GM12865 (cell line): Measurements from ENCODE around the gene CFAP77.
"Not testable (repeated sequence)": the region's sequence is repeated elsewhere in the genome, so short reads cannot be mapped to it uniquely, and the experiment has no call there.

Experiments used
- DNase-seq: peaks from one replicate; pipeline ENCODE4 v3.0.0; 2010; ENCODE audit warnings: low read depth
- H3K4me3 ChIP-seq: 2 replicates; pipeline ENCODE4 v1.5.1; 2011; ENCODE audit warnings: mild to moderate bottlenecking, low read depth, low read length, control low read depth
- CTCF ChIP-seq: IDR thresholded peaks from 2 replicates; pipeline ENCODE4 v1.5.1; 2011; ENCODE audit warnings: low read length, control low read depth, low read depth, inconsistent platforms; ENCODE audit not compliant: insufficient read depth; ENCODE audit errors: missing control alignments

Gene CFAP77

DNA sequence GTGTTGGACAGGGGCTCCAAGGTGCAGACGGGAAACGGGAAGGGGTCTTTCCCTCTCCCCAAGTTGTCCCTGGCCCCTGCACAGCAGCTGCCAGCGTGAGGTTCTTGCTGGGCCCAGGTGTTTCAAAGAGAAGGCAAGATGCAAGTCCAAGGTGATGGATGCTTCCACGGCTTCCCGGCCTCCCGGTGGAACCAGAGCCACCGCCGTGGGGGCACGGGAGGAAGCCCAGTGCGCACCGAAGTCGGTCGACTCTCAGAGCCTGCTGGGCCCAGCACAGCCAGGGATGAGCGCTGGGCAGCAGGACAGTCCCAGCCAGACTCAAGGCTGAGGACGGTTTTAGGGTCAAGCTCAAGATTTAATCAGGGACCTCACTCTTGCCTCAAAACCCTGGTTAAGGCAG, 147.1 kb downstream of the CFAP77 start:
- no peak for DNase-seq
- no peak for TF ChIP-seq CTCF
- H3K4me3 ChIP-seq: no peak overlapping the region

GRCh38 chr9:132559711-132560110, 149.7 kb downstream of the CFAP77 start:
- DNase-seq: no peak
- no peak overlapping the region for H3K4me3 ChIP-seq
- TF ChIP-seq CTCF: no peak

- DNase-seq: no peak
- no peak for TF ChIP-seq CTCF
- no peak overlapping the region for H3K4me3 ChIP-seq
Measured at GRCh38 chr9:132560616-132561202, 150.7 kb downstream of the CFAP77 start.

DNA sequence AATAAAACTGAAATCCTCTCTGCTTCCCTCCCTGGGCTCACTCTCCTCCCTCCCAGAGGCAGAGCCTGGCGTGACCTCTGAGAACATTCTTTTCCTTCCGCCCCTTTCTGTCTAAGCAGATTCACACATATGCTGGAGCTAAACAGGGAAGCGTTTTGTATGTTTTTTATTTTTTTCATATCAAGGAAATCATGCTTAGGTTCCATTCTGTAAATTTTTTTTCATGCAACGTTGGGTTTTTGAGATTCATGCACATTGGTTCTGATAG, 152.2 kb downstream of the CFAP77 start:
- no peak for TF ChIP-seq CTCF
- no peak for DNase-seq

DNA sequence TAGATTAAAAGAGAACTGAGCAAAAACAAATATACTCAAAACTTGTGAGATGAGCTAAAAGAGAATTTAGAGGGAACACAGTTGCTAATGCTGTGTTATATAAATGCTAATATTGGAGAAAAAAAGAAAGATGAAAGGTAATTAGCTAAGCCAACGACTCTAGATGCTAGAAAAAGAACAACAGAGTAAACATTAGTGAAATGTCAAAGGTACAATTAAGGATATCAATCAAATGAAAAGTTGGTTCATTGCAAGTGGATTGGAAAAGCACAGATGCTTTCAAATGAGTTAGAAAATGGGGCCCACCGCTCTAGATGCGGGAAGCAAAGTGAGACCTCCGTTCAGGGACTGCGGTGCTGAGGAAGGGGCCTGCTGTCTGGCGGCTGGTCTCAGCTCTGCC, 154.5 kb downstream of the CFAP77 start:
- no peak for DNase-seq
- no peak for TF ChIP-seq CTCF
- no peak overlapping the region for H3K4me3 ChIP-seq

More for the DNA sequence above, 152.2 kb downstream of the CFAP77 start:
- no peak overlapping the region for H3K4me3 ChIP-seq

DNA sequence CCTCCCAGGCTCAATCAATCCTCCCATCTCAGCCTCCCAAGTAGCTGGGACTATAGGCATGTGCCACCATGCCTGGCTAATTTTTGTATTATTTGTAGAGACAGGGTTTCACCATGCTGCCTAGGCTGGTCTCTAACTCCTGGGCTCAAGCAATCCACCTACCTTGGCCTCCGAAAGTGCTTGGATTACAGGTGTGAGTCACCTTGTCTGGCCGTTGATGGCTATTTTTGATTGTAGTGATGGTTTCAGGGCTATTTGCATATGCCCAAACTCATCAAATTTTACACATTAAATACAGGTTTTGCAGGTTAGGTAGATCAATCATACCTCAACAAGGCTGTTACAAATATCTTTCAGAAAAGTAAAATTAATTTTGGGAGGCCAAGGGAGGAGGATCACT, 158.8 kb downstream of the CFAP77 start:
- H3K4me3 ChIP-seq, DNase-seq: not testable (repeated sequence)

- H3K4me3 ChIP-seq: no peak overlapping the region
- no peak for DNase-seq
- TF ChIP-seq CTCF: no peak
Measured at GRCh38 chr9:132571806-132572600, 162.0 kb downstream of the CFAP77 start.
